GM12873 (cell line): Measurements from ENCODE around the gene NTN5.

ENCODE experiments used
- TF ChIP-seq, protein P1 (sequence below): IDR thresholded peaks from 2 replicates; pipeline ENCODE4 v1.5.1; 2012; ENCODE audit warnings: low read depth, mild to moderate bottlenecking, moderate library complexity, low read length, control low read depth; ENCODE audit not compliant: insufficient read depth; ENCODE audit errors: missing control alignments

NTN5 gene

DNA sequence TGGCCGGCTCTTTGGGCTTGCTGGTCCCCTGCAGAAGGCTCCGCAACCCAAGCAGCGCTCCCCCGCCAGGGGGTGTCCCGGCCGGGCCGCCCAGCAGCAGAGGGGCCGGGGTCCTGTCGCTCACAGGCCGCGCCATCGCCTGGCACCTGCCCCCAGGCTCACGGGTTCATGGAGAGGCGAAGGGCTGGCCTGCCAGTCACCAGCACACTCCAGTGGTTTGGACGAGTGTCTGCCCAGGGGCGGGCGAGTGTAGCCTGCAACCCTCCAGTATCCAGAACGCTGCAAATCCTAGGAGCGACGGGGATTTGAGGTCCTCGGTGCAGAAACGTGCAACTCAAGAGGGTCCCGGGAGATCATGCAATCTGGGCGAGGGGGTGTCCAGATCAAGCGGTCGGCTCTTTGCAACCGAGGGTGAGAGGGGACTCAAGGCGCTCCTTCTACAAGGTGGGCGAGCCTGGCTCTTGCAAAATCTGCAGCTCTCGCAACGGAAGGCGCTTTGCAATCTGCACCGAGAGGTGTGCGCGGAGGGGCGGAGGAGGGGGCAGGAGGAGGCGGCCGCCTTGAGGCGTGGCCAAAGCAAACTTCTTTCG is 35.9 kb downstream of the NTN5 start, which contains the start of gene DBP:
TSS of gene DBP (minus strand) at position 521 of the 590 bp plus-strand sequence. CDS start at position 136, 385 bp downstream.
- TF ChIP-seq, protein P1, sequence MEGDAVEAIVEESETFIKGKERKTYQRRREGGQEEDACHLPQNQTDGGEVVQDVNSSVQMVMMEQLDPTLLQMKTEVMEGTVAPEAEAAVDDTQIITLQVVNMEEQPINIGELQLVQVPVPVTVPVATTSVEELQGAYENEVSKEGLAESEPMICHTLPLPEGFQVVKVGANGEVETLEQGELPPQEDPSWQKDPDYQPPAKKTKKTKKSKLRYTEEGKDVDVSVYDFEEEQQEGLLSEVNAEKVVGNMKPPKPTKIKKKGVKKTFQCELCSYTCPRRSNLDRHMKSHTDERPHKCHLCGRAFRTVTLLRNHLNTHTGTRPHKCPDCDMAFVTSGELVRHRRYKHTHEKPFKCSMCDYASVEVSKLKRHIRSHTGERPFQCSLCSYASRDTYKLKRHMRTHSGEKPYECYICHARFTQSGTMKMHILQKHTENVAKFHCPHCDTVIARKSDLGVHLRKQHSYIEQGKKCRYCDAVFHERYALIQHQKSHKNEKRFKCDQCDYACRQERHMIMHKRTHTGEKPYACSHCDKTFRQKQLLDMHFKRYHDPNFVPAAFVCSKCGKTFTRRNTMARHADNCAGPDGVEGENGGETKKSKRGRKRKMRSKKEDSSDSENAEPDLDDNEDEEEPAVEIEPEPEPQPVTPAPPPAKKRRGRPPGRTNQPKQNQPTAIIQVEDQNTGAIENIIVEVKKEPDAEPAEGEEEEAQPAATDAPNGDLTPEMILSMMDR: peak; percentile 30

GRCh38 chr19:48635966-48636858 is 36.6 kb downstream of the NTN5 start:
- TF ChIP-seq, protein P1: no peak

GRCh38 chr19:48635263-48635965 is 37.4 kb downstream of the NTN5 start:
- TF ChIP-seq, protein P1: no peak

- TF ChIP-seq, protein P1: no peak
Observed at GRCh38 chr19:48634424-48635262, 38.2 kb downstream of the NTN5 start.

- TF ChIP-seq, protein P1: no peak
Observed at GRCh38 chr19:48634036-48634342, 38.8 kb downstream of the NTN5 start.

DNA sequence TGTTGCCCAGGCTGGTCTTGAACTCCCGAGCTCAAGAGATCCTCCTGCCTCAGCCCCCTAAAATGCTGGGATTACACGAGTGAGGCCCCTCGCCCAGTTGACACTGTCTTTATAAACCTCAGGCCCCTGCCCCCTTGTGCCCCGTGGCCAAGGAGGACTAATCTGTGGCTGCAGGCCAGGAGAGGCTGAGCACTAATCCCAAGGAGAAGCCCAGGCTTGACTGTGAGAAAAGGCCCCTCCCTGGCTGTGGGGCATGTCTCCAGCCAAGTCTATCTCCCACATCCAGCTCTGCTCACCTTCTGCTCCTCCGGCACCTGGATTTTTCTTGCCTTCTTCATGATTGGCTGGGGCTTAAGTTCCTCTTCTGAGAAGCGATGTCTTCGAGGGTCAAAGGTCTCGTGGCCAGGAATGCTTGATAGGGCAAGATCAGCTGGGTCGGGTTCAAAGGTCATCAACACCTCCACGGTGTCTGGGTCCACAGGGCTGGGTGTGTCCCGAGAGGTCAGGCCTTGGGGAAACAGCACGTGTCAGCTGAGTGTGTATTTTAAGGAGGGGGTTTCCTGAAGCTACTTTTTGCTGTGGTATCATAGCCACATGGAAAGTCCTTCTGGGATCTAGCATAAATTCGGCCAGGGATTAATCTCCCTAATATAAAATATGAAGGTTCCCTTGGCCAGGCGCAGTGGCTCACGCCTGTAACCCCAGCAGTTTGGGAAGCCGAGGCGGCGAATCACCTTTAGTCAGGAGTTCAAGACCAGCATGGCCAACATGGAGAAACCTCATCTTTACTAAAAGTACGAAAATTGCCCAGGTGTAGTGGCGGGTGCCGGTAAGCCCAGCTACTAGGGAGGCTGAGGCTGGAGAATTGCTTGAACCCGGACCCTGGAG is 39.4 kb downstream of the NTN5 start:
- TF ChIP-seq, protein P1: no peak
